GM12878 (cell line): ENCODE measurements around the gene CHD9. TPM values are rescaled to one million over a fixed set of nuclear protein-coding genes. Genes with fewer than 3 reads are reported as not detected.

Experiments
- ATAC-seq: fragments of 200-7000 bp; cut with Tn5 transposase; 3 replicates; pipeline ENCODE4 v1.9.1; 2020; ENCODE audit warnings: mild to moderate bottlenecking, moderate library complexity
- BruUV-seq: library from RNA; stranded (reverse); fragments of 400-500 nt; replicated peaks from 2 replicates; lab custom pipeline; 2021; lab: Mats Ljungman, UMichigan
- CTCF ChIA-PET: fragments of 300-600 bp; sonication (Branson Sonifier 250); formaldehyde crosslinking; extraction: SDS; loops from one replicate; lab custom pipeline; 2021; ENCODE audit warnings: inconsistent platforms; lab: Yijun Ruan, JAX
- POLR2A ChIA-PET: fragments of 350-600 bp; formaldehyde crosslinking; extraction: SDS; loops from one replicate; lab custom pipeline; 2021; ENCODE audit warnings: inconsistent platforms; lab: Charles Lee
- RAD21 ChIA-PET: fragments of 300-600 bp; sonication (Branson Sonifier 250); formaldehyde crosslinking; loops from one replicate; lab custom pipeline; 2023; ENCODE audit warnings: antibody characterized with exemption; ENCODE audit not compliant: unreplicated experiment; lab: Charles Lee
- SMC1A ChIA-PET: fragments of 300-600 bp; sonication (Branson Sonifier 250); formaldehyde crosslinking; loops from one replicate; lab custom pipeline; 2023; ENCODE audit not compliant: unreplicated experiment, uncharacterized antibody; lab: Charles Lee
- DNase-seq: peaks from one replicate; pipeline ENCODE4 v3.0.0-alpha.2; 2011; ENCODE audit warnings: low read depth, low spot score
- FAIRE-seq: peaks from 3 replicates; lab custom pipeline; 2011; peaks lifted over from hg19 to GRCh38; lab: Jason Lieb, UNC
- H2AFZ ChIP-seq: 2 replicates; pipeline ENCODE4 v1.6.0; 2011; ENCODE audit warnings: low read depth, low read length, control low read depth; ENCODE audit not compliant: control insufficient read depth
- H3K27ac ChIP-seq: 2 replicates; pipeline ENCODE4 v1.5.1; 2011; ENCODE audit warnings: control low read depth; ENCODE audit not compliant: control insufficient read depth, insufficient read depth
- H3K27me3 ChIP-seq, 2 experiments: replicated peaks in 1 of 2; 2 replicates each; pipeline versions ENCODE4 v1.6.0 to v1.6.1; 2011; ENCODE audit warnings: low read length in 1 of 2; ENCODE audit not compliant: control insufficient read depth in 2 of 2, insufficient read depth in 2 of 2
- H3K36me3 ChIP-seq, 2 experiments: 2 replicates each; pipeline ENCODE4 v1.5.1; 2011; ENCODE audit warnings: low read length in 1 of 2; ENCODE audit not compliant: control insufficient read depth in 2 of 2, insufficient read depth in 2 of 2
- H3K4me1 ChIP-seq: 2 replicates; pipeline ENCODE4 v1.6.1; 2011; ENCODE audit warnings: mild to moderate bottlenecking, low read length, moderate library complexity, mixed read lengths; ENCODE audit not compliant: control insufficient read depth, insufficient read depth
- H3K4me2 ChIP-seq: 2 replicates; pipeline ENCODE4 v1.6.0; 2011; ENCODE audit warnings: control low read depth; ENCODE audit not compliant: control insufficient read depth, insufficient read depth
- H3K4me3 ChIP-seq: fragments of 200-600 bp; sonication (generic); 2 replicates; pipeline ENCODE4 v1.5.1; 2016
- H3K79me2 ChIP-seq: 2 replicates; pipeline ENCODE4 v1.6.0; 2011; ENCODE audit warnings: low read length; ENCODE audit not compliant: control insufficient read depth, insufficient read depth
- H3K9ac ChIP-seq: 2 replicates; pipeline ENCODE4 v1.8.0; 2011; ENCODE audit warnings: low read length, control low read depth, mixed read lengths; ENCODE audit not compliant: control insufficient read depth, insufficient read depth
- H3K9me3 ChIP-seq: replicated peaks from 3 replicates; pipeline ENCODE4 v1.5.1; 2011; ENCODE audit warnings: mild to moderate bottlenecking, low read length; ENCODE audit not compliant: control insufficient read depth, insufficient read depth
- H4K20me1 ChIP-seq: 2 replicates; pipeline ENCODE4 v1.6.0; 2011; ENCODE audit not compliant: control insufficient read depth, insufficient read depth
- ATF7 ChIP-seq: fragments of 450-650 bp; IDR thresholded peaks from 2 replicates; pipeline ENCODE4 v1.6.1; 2016; ENCODE audit warnings: low read depth, mild to moderate bottlenecking
- BCLAF1 ChIP-seq: fragments of 450-650 bp; IDR thresholded peaks from 2 replicates; pipeline ENCODE4 v1.6.1; 2017; ENCODE audit warnings: antibody characterized with exemption, mild to moderate bottlenecking, moderate library complexity
- E2F4 ChIP-seq: IDR thresholded peaks from 2 replicates; pipeline ENCODE4 v1.6.1; 2012; ENCODE audit warnings: low read depth, low read length, improper control_type of control experiment
- IRF3 ChIP-seq: fragments of 450-650 bp; IDR thresholded peaks from 2 replicates; pipeline ENCODE4 v1.6.1; 2014; ENCODE audit warnings: mild to moderate bottlenecking
- JUND ChIP-seq: IDR thresholded peaks from 2 replicates; pipeline ENCODE4 v1.6.1; 2012; ENCODE audit warnings: low read depth, mild to moderate bottlenecking, low read length, improper control_type of control experiment, moderate library complexity
- MEF2A ChIP-seq: IDR thresholded peaks from 2 replicates; pipeline ENCODE4 v1.6.1; 2011; ENCODE audit warnings: low read depth, mild to moderate bottlenecking, low read length, moderate library complexity; ENCODE audit not compliant: insufficient read depth
- MTA2 ChIP-seq: fragments of 450-650 bp; IDR thresholded peaks from 2 replicates; pipeline ENCODE4 v1.6.1; 2016; ENCODE audit warnings: low read depth, mild to moderate bottlenecking, moderate library complexity
- NKRF ChIP-seq: fragments of 450-650 bp; conservative IDR thresholded peaks from 2 replicates; pipeline ENCODE4 v1.6.1; 2017; ENCODE audit warnings: mild to moderate bottlenecking, moderate library complexity
- NR2C2 ChIP-seq: IDR thresholded peaks from 2 replicates; pipeline ENCODE4 v1.6.1; 2011; ENCODE audit warnings: borderline replicate concordance, low read depth; ENCODE audit not compliant: control insufficient read depth, insufficient read length
- NR2F1 ChIP-seq: fragments of 450-650 bp; conservative IDR thresholded peaks from 2 replicates; pipeline ENCODE4 v1.6.1; 2017; ENCODE audit warnings: mild to moderate bottlenecking
- SMAD5 ChIP-seq: IDR thresholded peaks from 2 replicates; pipeline ENCODE4 v1.6.1; 2016; ENCODE audit warnings: antibody characterized with exemption, low read depth
- SPI1 ChIP-seq: IDR thresholded peaks from 2 replicates; pipeline ENCODE4 v1.6.1; 2011; ENCODE audit warnings: low read depth, mild to moderate bottlenecking, low read length, moderate library complexity, borderline replicate concordance; ENCODE audit not compliant: insufficient read depth
- TCF7 ChIP-seq: IDR thresholded peaks from 2 replicates; pipeline ENCODE4 v1.6.1; 2014; ENCODE audit warnings: antibody characterized with exemption, borderline replicate concordance
- ZNF274 ChIP-seq: IDR thresholded peaks from one replicate; pipeline ENCODE4 v1.8.0; 2011; ENCODE audit not compliant: insufficient read length, insufficient read depth
- in situ Hi-C: fragments of 300-500 bp; cut with MboI; formaldehyde crosslinking; loops from 9 replicates; pipeline ENCODE4 v1.14.3; 2018; ENCODE audit warnings: mixed read lengths
- intact Hi-C: fragments of 100-400 bp; cut with micrococcal nuclease; formaldehyde crosslinking; loops from one replicate; pipeline ENCODE4 v1.14.2; 2022; ENCODE audit not compliant: unreplicated experiment
- polyA plus RNA-seq, 11 experiments: library from polyadenylated mRNA; depleted of rRNA in 4 of 11; unstranded in 6 of 11; stranded (reverse) in 5 of 11; fragments of >200 nt; fragmentation: Nextera tagmentation in 4 of 11; fragmentation: Illumina TruSeq in 1 of 11; extraction: Ambion mirVana in 4 of 11; extraction: Trizol in 1 of 11; gene quantifications; 1 replicate in 1 of 11; 2 replicates in 10 of 11; pipeline versions ENCODE4 v1.2.1 to v1.2.3, GENCODE V29; 2011 to 2016; ENCODE audit warnings: inconsistent platforms in 2 of 11, missing spikeins in 2 of 11, low read depth in 1 of 11
- total RNA-seq, 4 experiments: library from RNA; depleted of rRNA in 3 of 4; stranded (reverse); fragments of >200 nt in 3 of 4; fragmentation: Illumina TruSeq in 1 of 4; extraction: Trizol in 1 of 4; gene quantifications; 2 replicates each; pipeline versions ENCODE4 v1.2.1 to v1.2.3, GENCODE V29; 2013 to 2021

CHD9 gene
- total and polyA plus RNA-seq, 10 of the 15 experiments (the other 5 are each of a cell fraction or from before 2014, with no cell fraction given) = 29.2 to 95.7 (median 54.3) TPM

- RAD21 ChIA-PET = no interaction called here
- TF ChIP-seq ZNF274 = no peak
- TF ChIP-seq TCF7 = no peak
- TF ChIP-seq MEF2A = no peak
- no peak for TF ChIP-seq MTA2
- peak; percentile 38; the same call in 1 of the 2 replicates for TF ChIP-seq SPI1
- TF ChIP-seq IRF3 = no peak
- no peak for TF ChIP-seq NKRF
- TF ChIP-seq BCLAF1 = no peak
- TF ChIP-seq JUND = no peak
- 0 out of 2 replicates have a peak, but pooled peaks have one; percentile 13 for TF ChIP-seq ATF7
- TF ChIP-seq E2F4 = no peak
- TF ChIP-seq SMAD5 = no peak
- TF ChIP-seq NR2F1 = peak; percentile 74
- no peak for TF ChIP-seq NR2C2
Observed at GRCh38 chr16:53176434-53176833, 121.6 kb downstream of the CHD9 start.

More at GRCh38 chr16:53176434-53176833, 121.6 kb downstream of the CHD9 start:
- FAIRE-seq = no peak
- in situ Hi-C loops (no loop called here), intact Hi-C loops (no loop called here)
- Histone ChIP-seq H4K20me1 (no peaks in the 10 kb centered on the region), H3K4me3 (no peak overlapping the region), H3K27ac (no peak overlapping the region), H3K4me1 (no peaks in the 10 kb centered on the region), H3K9ac (no peak overlapping the region), H3K9me3 (no peaks in the 10 kb centered on the region; the same call in 2 of the 3 replicates), H3K4me2 (no peak overlapping the region), H3K79me2 (peaks cover 8% of the 10 kb centered on the region), H3K36me3 (peaks cover 0 to 5% of the 10 kb centered on the region in 2 experiments; a peak in 2 of 4 replicates), H2AFZ (no peak overlapping the region), H3K27me3 (no peaks in the 10 kb centered on the region)
- SMC1A ChIA-PET = interaction anchor here (1.1 kb wide), 1 partner anchor 39 kb away, joined by 3 read pairs; no protein-coding TSS in a partner anchor
- POLR2A ChIA-PET = interaction anchor here (0.6 kb wide), 1 partner anchor 54 kb away, joined by 4 read pairs; no protein-coding TSS in a partner anchor
- ATAC-seq = no peak
- CTCF ChIA-PET = interaction anchor here (1.1 kb wide), 1 partner anchor 10 kb away, joined by 4 read pairs; no protein-coding TSS in a partner anchor
- no peak for DNase-seq
- no TSS peak for BruUV-seq
